ENCODE measurements around the gene HRC.
"Not testable (repeated sequence)": the region's sequence is repeated elsewhere in the genome, so short reads cannot be mapped to it uniquely, and the experiment has no call there.

Gene HRC

GRCh38 chr19:49155005-49155819 is at the start of gene HRC:
Gene HRC (minus strand): TSS chr19:49155396. CDS start chr19:49155237, 159 bp downstream.
- DNase-seq (ENCODE audit: low read depth) = no peak

GRCh38 chr19:49201042-49201441 is 45.8 kb upstream of the HRC start:
- no peak for DNase-seq (ENCODE audit: low read depth)

- DNase-seq (ENCODE audit: low read depth) = peak; percentile 21
These were observed 45.2 kb upstream of the HRC start for GRCh38 chr19:49200238-49200862.

- DNase-seq (ENCODE audit: low read depth) = no peak
These were observed 41.5 kb upstream of the HRC start for GRCh38 chr19:49196527-49197240.

- no peak for DNase-seq (ENCODE audit: low read depth)
These were observed 39.2 kb upstream of the HRC start for GRCh38 chr19:49194408-49194807.

- DNase-seq (ENCODE audit: low read depth) = no peak
These were observed 38.7 kb upstream of the HRC start for GRCh38 chr19:49193822-49194394.

GRCh38 chr19:49190781-49191180 is 35.6 kb upstream of the HRC start:
- no peak for DNase-seq (ENCODE audit: low read depth)

- no peak for DNase-seq (ENCODE audit: low read depth)
These were observed 34.1 kb upstream of the HRC start for GRCh38 chr19:49189259-49189658.

- DNase-seq (ENCODE audit: low read depth) = no peak
These were observed 33.5 kb upstream of the HRC start for GRCh38 chr19:49188626-49189200.

- DNase-seq (ENCODE audit: low read depth) = no peak
These were observed 30.9 kb upstream of the HRC start for GRCh38 chr19:49186108-49186507.

GRCh38 chr19:49182848-49183375 is 27.7 kb upstream of the HRC start:
- no peak for DNase-seq (ENCODE audit: low read depth)

GRCh38 chr19:49182010-49182847 is 27.0 kb upstream of the HRC start:
- not testable (repeated sequence) for DNase-seq (ENCODE audit: low read depth)

- DNase-seq (ENCODE audit: low read depth) = no peak
These were observed 25.5 kb upstream of the HRC start for GRCh38 chr19:49180659-49181058.

GRCh38 chr19:49173198-49173597 is 18.0 kb upstream of the HRC start:
- DNase-seq (ENCODE audit: low read depth) = no peak

GRCh38 chr19:49168421-49168820 is 13.2 kb upstream of the HRC start:
- DNase-seq (ENCODE audit: low read depth) = no peak

GRCh38 chr19:49167857-49168409 is 12.7 kb upstream of the HRC start:
- DNase-seq (ENCODE audit: low read depth) = no peak

GRCh38 chr19:49165865-49166301 is 10.7 kb upstream of the HRC start:
- no peak for DNase-seq (ENCODE audit: low read depth)

- DNase-seq (ENCODE audit: low read depth) = no peak
These were observed 10.0 kb upstream of the HRC start for GRCh38 chr19:49165111-49165750.

- DNase-seq (ENCODE audit: low read depth) = no peak
These were observed 6.8 kb upstream of the HRC start for GRCh38 chr19:49161987-49162386.

Measured in EH (cell line).